ENCODE measurements around the gene LGR6.

LGR6 gene

DNA sequence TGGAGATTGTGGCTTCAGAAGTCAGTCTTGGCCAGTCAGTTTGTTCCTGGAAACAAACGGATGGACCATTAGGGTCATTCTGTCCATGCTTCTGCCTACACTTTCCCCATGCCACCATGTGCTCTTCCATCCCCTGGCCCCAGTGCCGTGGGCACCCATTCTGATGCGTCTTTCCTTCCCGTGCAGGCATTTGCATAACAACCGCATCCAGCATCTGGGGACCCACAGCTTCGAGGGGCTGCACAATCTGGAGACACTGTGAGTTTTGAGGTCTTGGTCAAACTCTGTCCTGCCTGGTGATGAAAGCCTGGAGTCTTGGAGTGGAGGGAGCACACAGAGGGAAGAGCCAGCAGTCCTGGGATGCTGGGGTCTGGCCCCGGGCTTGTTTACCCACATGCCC is 87.0 kb downstream of the LGR6 start:
- TF ChIP-seq, protein P1, sequence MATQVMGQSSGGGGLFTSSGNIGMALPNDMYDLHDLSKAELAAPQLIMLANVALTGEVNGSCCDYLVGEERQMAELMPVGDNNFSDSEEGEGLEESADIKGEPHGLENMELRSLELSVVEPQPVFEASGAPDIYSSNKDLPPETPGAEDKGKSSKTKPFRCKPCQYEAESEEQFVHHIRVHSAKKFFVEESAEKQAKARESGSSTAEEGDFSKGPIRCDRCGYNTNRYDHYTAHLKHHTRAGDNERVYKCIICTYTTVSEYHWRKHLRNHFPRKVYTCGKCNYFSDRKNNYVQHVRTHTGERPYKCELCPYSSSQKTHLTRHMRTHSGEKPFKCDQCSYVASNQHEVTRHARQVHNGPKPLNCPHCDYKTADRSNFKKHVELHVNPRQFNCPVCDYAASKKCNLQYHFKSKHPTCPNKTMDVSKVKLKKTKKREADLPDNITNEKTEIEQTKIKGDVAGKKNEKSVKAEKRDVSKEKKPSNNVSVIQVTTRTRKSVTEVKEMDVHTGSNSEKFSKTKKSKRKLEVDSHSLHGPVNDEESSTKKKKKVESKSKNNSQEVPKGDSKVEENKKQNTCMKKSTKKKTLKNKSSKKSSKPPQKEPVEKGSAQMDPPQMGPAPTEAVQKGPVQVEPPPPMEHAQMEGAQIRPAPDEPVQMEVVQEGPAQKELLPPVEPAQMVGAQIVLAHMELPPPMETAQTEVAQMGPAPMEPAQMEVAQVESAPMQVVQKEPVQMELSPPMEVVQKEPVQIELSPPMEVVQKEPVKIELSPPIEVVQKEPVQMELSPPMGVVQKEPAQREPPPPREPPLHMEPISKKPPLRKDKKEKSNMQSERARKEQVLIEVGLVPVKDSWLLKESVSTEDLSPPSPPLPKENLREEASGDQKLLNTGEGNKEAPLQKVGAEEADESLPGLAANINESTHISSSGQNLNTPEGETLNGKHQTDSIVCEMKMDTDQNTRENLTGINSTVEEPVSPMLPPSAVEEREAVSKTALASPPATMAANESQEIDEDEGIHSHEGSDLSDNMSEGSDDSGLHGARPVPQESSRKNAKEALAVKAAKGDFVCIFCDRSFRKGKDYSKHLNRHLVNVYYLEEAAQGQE (IDR thresholded peaks at IDR 0.05; ENCODE audit: insufficient read depth in 1 of 2, low read depth in 2 of 2, low read length in 2 of 2) = no peak
- no peak for TF ChIP-seq FOXP2 (optimal IDR thresholded peaks at IDR 0.05; ENCODE audit: borderline replicate concordance, extremely low read depth, extremely low read length, insufficient read depth)

DNA sequence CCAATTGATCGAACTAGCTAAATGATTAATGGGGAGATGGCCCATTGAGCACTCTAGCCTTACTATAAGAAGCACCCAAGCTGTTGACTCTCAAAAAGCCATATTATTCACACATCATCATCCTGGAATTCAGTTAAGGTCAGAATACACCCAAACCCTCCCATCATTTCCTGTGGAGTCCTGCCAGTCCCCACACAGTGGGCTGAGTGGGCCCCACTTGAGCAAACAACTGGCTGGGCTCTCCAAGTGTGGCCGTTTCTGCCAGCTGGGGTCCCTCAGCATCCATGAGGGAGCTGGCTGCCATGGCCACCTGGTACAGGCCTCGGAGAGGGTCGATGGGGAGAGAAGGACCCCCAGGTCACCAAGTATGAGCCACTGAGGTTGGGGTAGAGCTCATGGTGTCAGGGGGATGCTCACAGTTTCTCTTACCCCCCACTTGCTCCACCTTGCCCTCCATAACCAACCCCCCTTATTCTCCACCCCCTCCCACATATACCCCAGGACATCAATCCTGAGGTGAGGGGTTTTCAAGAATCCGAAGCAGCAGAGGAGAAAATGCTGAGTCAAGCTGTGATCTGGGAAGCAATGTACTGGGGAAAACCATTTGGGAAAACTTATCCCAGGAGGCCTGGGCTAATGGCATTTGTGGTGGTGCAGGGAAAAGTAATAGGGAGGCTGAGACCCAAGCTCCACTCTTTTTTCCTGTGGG is 87.9 kb downstream of the LGR6 start:
- TF ChIP-seq TAF1 (IDR thresholded peaks at IDR 0.05; ENCODE audit: borderline replicate concordance, insufficient read depth, low read length) (no peak), FOXP2 (optimal IDR thresholded peaks at IDR 0.05; ENCODE audit: borderline replicate concordance, extremely low read depth, extremely low read length, insufficient read depth) (no peak)
- TF ChIP-seq, protein P1 (IDR thresholded peaks at IDR 0.05; ENCODE audit: insufficient read depth in 1 of 2, low read depth in 2 of 2, low read length in 2 of 2) = no peak

DNA sequence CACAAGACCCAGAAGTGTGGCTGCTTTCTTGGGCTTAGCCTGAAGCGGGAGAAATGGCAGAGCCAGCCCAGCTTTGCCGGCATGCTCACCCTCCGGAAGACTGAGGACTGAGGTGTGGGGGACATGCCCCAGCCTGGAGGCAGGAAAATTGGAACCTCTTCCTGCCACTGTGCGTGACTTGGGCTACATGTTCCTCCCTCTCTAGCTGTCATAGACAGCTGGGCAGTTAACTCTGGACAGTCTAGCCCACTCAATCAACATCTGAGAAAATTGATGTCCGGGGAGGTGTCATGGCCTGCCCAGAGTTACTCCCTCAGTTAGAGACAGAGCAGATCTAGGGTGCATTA is 88.4 kb downstream of the LGR6 start:
- TF ChIP-seq FOXP2 (optimal IDR thresholded peaks at IDR 0.05; ENCODE audit: borderline replicate concordance, extremely low read depth, extremely low read length, insufficient read depth) = no peak
- no peak for TF ChIP-seq TAF1 (IDR thresholded peaks at IDR 0.05; ENCODE audit: borderline replicate concordance, insufficient read depth, low read length)
- no peak for TF ChIP-seq SIN3A (IDR thresholded peaks at IDR 0.05; ENCODE audit: borderline replicate concordance, insufficient read depth, low read length)
- no peak for TF ChIP-seq POLR2AphosphoS5 (IDR thresholded peaks at IDR 0.05; ENCODE audit: low read depth, low read length)

DNA sequence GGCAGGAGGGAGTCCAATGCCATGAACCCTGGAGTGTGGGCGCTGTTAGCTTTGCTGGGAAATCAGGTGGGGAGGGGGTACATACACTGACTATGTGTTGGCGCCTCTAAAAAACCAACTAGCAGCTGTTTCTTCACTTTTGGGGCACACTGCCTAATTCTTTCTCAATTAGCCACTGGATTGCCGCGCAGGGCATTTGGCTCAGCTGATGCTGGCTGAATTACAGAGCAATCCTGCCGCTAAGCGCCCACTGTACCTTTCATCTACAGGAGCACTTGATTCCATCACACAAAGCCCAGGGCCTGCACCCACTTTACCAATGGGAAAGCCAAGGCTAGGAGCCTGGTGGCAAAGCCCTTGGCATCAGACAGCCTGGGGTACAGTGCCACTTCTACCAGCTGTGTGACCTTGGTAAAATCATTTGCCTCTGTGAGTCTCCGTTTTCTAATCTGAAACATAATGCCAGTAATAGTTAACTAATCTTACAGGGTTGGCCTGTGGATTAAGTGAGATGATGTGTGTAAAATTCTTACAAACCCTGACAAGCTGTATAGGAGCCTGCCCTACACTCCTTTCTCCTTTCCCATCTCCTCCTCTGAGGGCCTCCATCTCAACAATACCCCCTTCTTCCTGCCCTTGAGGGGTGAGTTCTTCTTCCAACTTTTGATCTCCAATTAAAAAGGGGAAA is 89.1 kb downstream of the LGR6 start:
- no peak for TF ChIP-seq POLR2AphosphoS5 (IDR thresholded peaks at IDR 0.05; ENCODE audit: low read depth, low read length)
- TF ChIP-seq TAF1 (IDR thresholded peaks at IDR 0.05; ENCODE audit: borderline replicate concordance, insufficient read depth, low read length) = no peak
- no peak for TF ChIP-seq SIN3A (IDR thresholded peaks at IDR 0.05; ENCODE audit: borderline replicate concordance, insufficient read depth, low read length)
- TF ChIP-seq FOXP2 (optimal IDR thresholded peaks at IDR 0.05; ENCODE audit: borderline replicate concordance, extremely low read depth, extremely low read length, insufficient read depth) = no peak
- TF ChIP-seq, protein P1 (IDR thresholded peaks at IDR 0.05; ENCODE audit: insufficient read depth in 1 of 2, low read depth in 2 of 2, low read length in 2 of 2) = no peak

DNA sequence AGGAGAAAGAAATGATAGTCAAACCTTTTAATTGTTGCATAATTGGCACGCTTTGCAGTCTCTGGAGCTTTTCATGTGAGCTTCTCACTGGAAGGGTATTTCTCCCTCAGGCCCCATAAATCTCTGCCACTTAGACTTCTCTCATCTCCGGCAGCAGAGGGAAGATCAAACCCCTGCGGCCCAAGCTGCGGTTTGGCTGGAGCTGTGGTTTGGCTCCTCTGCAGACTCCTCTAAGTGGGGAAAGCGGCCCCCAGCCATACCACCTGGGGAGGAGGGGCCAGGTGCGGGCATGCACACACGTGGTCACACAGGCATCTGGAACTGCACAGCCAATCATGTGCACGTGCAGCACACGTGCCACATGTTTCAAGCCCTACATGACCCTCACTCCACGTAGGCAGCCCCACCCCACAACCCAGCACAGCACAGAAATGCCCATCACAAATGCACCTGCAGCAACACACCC is 89.8 kb downstream of the LGR6 start:
- TF ChIP-seq FOXP2 (optimal IDR thresholded peaks at IDR 0.05; ENCODE audit: borderline replicate concordance, extremely low read depth, extremely low read length, insufficient read depth) (no peak), TAF1 (IDR thresholded peaks at IDR 0.05; ENCODE audit: borderline replicate concordance, insufficient read depth, low read length) (no peak), POLR2AphosphoS5 (IDR thresholded peaks at IDR 0.05; ENCODE audit: low read depth, low read length) (no peak), SIN3A (IDR thresholded peaks at IDR 0.05; ENCODE audit: borderline replicate concordance, insufficient read depth, low read length) (no peak)
- TF ChIP-seq, protein P1 (IDR thresholded peaks at IDR 0.05; ENCODE audit: insufficient read depth in 1 of 2, low read depth in 2 of 2, low read length in 2 of 2) = no peak

Data from PFSK-1 (cell line).